ENCODE measurements around the gene ZNF628. TPM values are rescaled to one million over a fixed set of nuclear protein-coding genes. Genes with fewer than 3 reads are reported as not detected.
"Not testable (repeated sequence)": the region's sequence is repeated elsewhere in the genome, so short reads cannot be mapped to it uniquely, and the experiment has no call there.

Gene ZNF628
- total RNA-seq, 1 donor from 2014 or later = 0.41 TPM

GRCh38 chr19:55493645-55494171 lies 17.3 kb downstream of the ZNF628 start:
- no peak for FAIRE-seq
- DNase-seq (ENCODE audit: low spot score in 2 of 2) = no peak

GRCh38 chr19:55494172-55494761 lies 17.9 kb downstream of the ZNF628 start:
- FAIRE-seq = no peak
- DNase-seq (ENCODE audit: low spot score in 2 of 2) = no peak

- FAIRE-seq (no peak), DNase-seq (ENCODE audit: low spot score in 2 of 2) (no peak)
Observed at GRCh38 chr19:55495646-55496349, 19.4 kb downstream of the ZNF628 start.

- FAIRE-seq; DNase-seq (ENCODE audit: low spot score in 2 of 2): not testable (repeated sequence)
Observed at GRCh38 chr19:55496820-55497219, 20.4 kb downstream of the ZNF628 start.

GRCh38 chr19:55497763-55498162 lies 21.3 kb downstream of the ZNF628 start:
- FAIRE-seq = no peak
- no peak for DNase-seq (ENCODE audit: low spot score in 2 of 2)

GRCh38 chr19:55498246-55498840 lies 21.9 kb downstream of the ZNF628 start:
- FAIRE-seq (no peak), DNase-seq (ENCODE audit: low spot score in 2 of 2) (no peak)

GRCh38 chr19:55500368-55500952 lies 24.0 kb downstream of the ZNF628 start:
- FAIRE-seq (no peak), DNase-seq (ENCODE audit: low spot score in 2 of 2) (no peak)

- FAIRE-seq (no peak), DNase-seq (ENCODE audit: low spot score in 2 of 2) (no peak)
Observed at GRCh38 chr19:55502197-55502952, 26.0 kb downstream of the ZNF628 start.

- DNase-seq (ENCODE audit: low spot score in 2 of 2) = no peak
- FAIRE-seq = no peak
Observed at GRCh38 chr19:55503157-55503501, 26.7 kb downstream of the ZNF628 start.

- DNase-seq (ENCODE audit: low spot score in 2 of 2) (peak; percentile 96 to 100), FAIRE-seq (no peak)
Observed at GRCh38 chr19:55503502-55504251, 27.3 kb downstream of the ZNF628 start.

- no peak for DNase-seq (ENCODE audit: low spot score in 2 of 2)
- FAIRE-seq = no peak
Observed at GRCh38 chr19:55504252-55504603, 27.8 kb downstream of the ZNF628 start.

- no peak for FAIRE-seq
- no peak for DNase-seq (ENCODE audit: low spot score in 2 of 2)
Observed at GRCh38 chr19:55504981-55505380, 28.6 kb downstream of the ZNF628 start.

GRCh38 chr19:55508120-55508519 lies 31.7 kb downstream of the ZNF628 start:
- FAIRE-seq = no peak
- DNase-seq (ENCODE audit: low spot score in 2 of 2) = no peak

- FAIRE-seq = peak; percentile 26
- peak; percentile 100 for DNase-seq (ENCODE audit: low spot score in 2 of 2)
Observed at GRCh38 chr19:55516878-55517620, 40.6 kb downstream of the ZNF628 start.

GRCh38 chr19:55519451-55520311 lies 43.3 kb downstream of the ZNF628 start:
- no peak for FAIRE-seq

GRCh38 chr19:55520691-55521292 lies 44.4 kb downstream of the ZNF628 start:
- FAIRE-seq (no peak), DNase-seq (ENCODE audit: low spot score in 2 of 2) (no peak)

More at GRCh38 chr19:55519451-55520311, 43.3 kb downstream of the ZNF628 start:
- no peak for DNase-seq (ENCODE audit: low spot score in 2 of 2)

GRCh38 chr19:55525289-55526101 lies 49.1 kb downstream of the ZNF628 start:
- DNase-seq (ENCODE audit: low spot score in 2 of 2) (no peak), FAIRE-seq (no peak)

All from frontal cortex (tissue), 4 donors.